Bronchial epithelial cell (primary cell): ENCODE measurements around the gene BPIFB4. TPM values are rescaled to one million over a fixed set of nuclear protein-coding genes. Genes with fewer than 3 reads are reported as not detected.

ENCODE experiments used
- DNase-seq: peaks from one replicate; pipeline ENCODE4 v3.0.0-alpha.2; 2010; ENCODE audit warnings: low read depth
- FAIRE-seq: peaks from 2 replicates; lab custom pipeline; 2011; peaks lifted over from hg19 to GRCh38; lab: Jason Lieb, UNC
- H3K27me3 ChIP-seq: 2 replicates; pipeline ENCODE4 v1.5.1; 2011; ENCODE audit warnings: low read length; ENCODE audit not compliant: control insufficient read depth, insufficient read depth
- H3K36me3 ChIP-seq: 2 replicates; pipeline ENCODE4 v1.5.1; 2011; ENCODE audit warnings: low read length; ENCODE audit not compliant: control insufficient read depth, insufficient read depth
- H3K4me3 ChIP-seq: 2 replicates; pipeline ENCODE4 v1.5.1; 2011; ENCODE audit warnings: mild to moderate bottlenecking, low read depth, low read length, control low read depth
- total RNA-seq: library from RNA; depleted of rRNA; stranded (reverse); fragments of >200 nt; gene quantifications from 2 replicates; pipeline ENCODE4 v1.2.1, GENCODE V29; 2014
- TF ChIP-seq, protein P1 (sequence below): IDR thresholded peaks from 2 replicates; pipeline ENCODE4 v1.5.1; 2011; ENCODE audit warnings: mild to moderate bottlenecking, moderate library complexity, low read length, control low read depth, inconsistent platforms; ENCODE audit not compliant: insufficient read depth, severe bottlenecking

The BPIFB4 gene
- total RNA-seq, 1 donor from 2014 or later, result not detected

DNA sequence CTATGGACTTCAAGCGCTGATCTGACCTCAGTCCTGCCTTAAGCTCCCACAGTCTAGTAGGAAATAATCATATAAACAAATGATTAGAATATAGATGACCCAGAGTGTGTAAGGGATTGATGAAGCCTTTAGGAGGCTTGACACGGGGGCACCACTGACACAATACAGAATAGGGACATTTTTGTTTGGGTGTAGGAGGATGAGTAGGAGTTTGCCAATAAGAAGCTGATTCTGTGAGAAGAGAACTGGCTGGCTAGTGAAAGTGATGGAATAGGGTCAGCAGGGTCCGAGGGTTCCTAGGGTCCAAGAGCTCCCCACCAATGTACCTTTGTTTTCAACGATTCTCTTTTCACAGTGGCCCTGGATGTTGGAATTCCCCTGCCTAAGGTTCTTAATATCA lies 7.1 kb upstream of the BPIFB4 start:
- Histone ChIP-seq H3K27me3 (peaks cover 1% of the 10 kb centered on the region), H3K4me3 (no peak overlapping the region), H3K36me3 (no peaks in the 10 kb centered on the region)
- no peak for DNase-seq
- no peak for FAIRE-seq
- TF ChIP-seq, protein P1, sequence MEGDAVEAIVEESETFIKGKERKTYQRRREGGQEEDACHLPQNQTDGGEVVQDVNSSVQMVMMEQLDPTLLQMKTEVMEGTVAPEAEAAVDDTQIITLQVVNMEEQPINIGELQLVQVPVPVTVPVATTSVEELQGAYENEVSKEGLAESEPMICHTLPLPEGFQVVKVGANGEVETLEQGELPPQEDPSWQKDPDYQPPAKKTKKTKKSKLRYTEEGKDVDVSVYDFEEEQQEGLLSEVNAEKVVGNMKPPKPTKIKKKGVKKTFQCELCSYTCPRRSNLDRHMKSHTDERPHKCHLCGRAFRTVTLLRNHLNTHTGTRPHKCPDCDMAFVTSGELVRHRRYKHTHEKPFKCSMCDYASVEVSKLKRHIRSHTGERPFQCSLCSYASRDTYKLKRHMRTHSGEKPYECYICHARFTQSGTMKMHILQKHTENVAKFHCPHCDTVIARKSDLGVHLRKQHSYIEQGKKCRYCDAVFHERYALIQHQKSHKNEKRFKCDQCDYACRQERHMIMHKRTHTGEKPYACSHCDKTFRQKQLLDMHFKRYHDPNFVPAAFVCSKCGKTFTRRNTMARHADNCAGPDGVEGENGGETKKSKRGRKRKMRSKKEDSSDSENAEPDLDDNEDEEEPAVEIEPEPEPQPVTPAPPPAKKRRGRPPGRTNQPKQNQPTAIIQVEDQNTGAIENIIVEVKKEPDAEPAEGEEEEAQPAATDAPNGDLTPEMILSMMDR, result no peak

DNA sequence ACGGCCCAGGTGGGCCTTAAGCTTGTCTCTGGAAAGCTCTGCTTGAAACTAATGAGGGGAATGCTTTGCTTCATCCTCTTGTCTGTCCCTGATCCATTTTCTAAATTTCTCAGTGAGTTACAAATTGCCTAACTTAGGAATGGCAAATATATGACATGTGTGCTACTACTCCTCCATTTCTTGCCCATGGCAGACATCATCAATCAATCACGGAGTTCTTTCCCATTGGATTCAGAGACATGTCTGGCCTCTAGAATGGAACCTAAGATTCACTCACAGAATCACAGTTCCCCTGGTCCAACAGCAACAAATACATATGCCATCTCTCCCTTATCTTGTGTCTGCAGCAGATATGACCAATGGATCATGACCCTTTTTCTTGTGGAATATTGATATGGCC lies 6.6 kb upstream of the BPIFB4 start:
- H3K4me3 ChIP-seq, result no peak overlapping the region
- peaks cover 4% of the 10 kb centered on the region for H3K27me3 ChIP-seq
- TF ChIP-seq, protein P1, result no peak
- FAIRE-seq (no peak), DNase-seq (no peak)
- H3K36me3 ChIP-seq, result no peaks in the 10 kb centered on the region

GRCh38 chr20:33074675-33075074 lies 4.8 kb upstream of the BPIFB4 start:
- Histone ChIP-seq H3K27me3 (peaks cover 5% of the 10 kb centered on the region), H3K4me3 (no peak overlapping the region), H3K36me3 (no peaks in the 10 kb centered on the region)
- TF ChIP-seq, protein P1, result no peak
- FAIRE-seq, result no peak
- no peak for DNase-seq

- Histone ChIP-seq H3K27me3 (peaks cover 5% of the 10 kb centered on the region), H3K36me3 (no peaks in the 10 kb centered on the region), H3K4me3 (no peak overlapping the region)
- TF ChIP-seq, protein P1, result no peak
- FAIRE-seq (no peak), DNase-seq (no peak)
Measured at GRCh38 chr20:33075281-33075680, 4.2 kb upstream of the BPIFB4 start.

DNA sequence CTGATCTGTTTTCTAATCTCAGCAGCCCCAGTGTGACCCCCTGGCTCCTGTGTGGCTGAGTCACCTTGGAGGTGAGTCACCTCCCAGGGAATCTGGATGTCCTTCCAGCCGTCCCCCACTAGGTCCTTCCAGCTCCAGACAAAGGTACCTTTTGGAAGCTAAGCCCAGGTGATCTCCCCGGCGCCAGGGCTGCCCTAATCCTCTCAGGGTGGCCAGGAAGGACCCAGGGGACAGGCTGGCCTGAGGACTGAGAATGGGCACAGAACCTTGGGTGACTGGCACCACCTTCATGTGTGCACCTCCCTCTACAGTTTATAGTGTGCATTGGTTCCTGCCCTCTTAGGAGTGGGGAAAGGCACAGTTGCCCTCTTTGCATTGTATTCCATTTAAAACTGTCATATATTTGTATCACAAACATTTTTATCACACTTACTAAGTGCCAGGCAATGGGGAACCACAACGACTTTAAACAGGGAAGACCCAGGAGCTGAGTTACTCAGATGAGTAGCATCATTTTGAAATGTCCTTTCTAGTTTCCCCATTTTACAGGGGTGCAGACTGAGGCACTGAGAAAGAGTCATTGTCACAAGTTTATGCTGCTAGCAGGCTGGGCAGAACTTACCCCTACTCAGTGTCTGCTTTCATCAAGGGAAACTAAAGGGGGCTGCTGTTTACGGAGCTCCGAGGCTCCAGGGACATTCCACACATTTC lies 2.6 kb upstream of the BPIFB4 start:
- H3K27me3 ChIP-seq, result peaks cover 5% of the 10 kb centered on the region
- H3K4me3 ChIP-seq, result no peak overlapping the region
- no peak for FAIRE-seq
- no peaks in the 10 kb centered on the region for H3K36me3 ChIP-seq
- TF ChIP-seq, protein P1, result peak; percentile 65
- peak; percentile 46 for DNase-seq
